GM23248 (cell line): ENCODE measurements around the gene AGRP.

Experiments
- EZH2 ChIP-seq: fragments of 200-600 bp; sonication (generic); IDR thresholded peaks from 2 replicates; pipeline ENCODE4 v1.6.1; 2018; ENCODE audit warnings: antibody characterized with exemption, mild to moderate bottlenecking; ENCODE audit not compliant: insufficient read depth, poor library complexity, severe bottlenecking
- EZH2phosphoT487 ChIP-seq: fragments of 200-600 bp; sonication (generic); IDR thresholded peaks from 2 replicates; pipeline ENCODE4 v1.6.1; 2018; ENCODE audit warnings: antibody characterized with exemption, moderate library complexity, mild to moderate bottlenecking, low read depth; ENCODE audit not compliant: insufficient read depth

DNA sequence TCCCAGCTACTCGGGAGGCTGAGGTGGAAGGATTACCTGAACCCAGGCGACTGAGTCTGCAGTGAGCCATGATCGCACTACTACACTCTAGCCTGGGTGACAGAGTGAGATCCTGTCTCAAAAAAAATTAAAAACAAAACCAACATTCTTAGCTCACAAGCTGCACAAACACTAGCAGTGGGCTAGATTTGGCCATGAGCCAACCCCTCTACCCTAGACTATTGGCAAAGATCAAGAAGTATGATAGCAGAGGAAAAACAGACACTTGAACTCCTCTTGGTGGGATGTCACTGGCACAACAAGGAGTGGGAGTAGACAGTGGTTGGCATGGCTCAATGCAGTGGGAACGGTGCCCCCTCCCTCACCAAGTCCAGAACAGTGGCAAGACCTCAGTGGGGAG is 25.7 kb upstream of the AGRP start:
- TF ChIP-seq EZH2 (no peak), EZH2phosphoT487 (no peak)
